A673 (cell line): ENCODE measurements around the gene RGS8.

ENCODE experiments used
- CTCF ChIP-seq: fragments of 300-800, 200-600 bp; sonication (generic); conservative IDR thresholded peaks from 2 replicates; pipeline ENCODE4 v1.5.1; 2017; ENCODE audit warnings: low read depth, mild to moderate bottlenecking, antibody characterized with exemption, low read length, moderate library complexity, mixed read lengths
- EZH2 ChIP-seq: fragments of 200-600 bp; sonication (generic); IDR thresholded peaks from 2 replicates; pipeline ENCODE4 v1.6.1; 2017; ENCODE audit warnings: borderline replicate concordance, low read depth, mild to moderate bottlenecking, mixed read lengths, antibody characterized with exemption, low read length; ENCODE audit not compliant: poor library complexity, severe bottlenecking

DNA sequence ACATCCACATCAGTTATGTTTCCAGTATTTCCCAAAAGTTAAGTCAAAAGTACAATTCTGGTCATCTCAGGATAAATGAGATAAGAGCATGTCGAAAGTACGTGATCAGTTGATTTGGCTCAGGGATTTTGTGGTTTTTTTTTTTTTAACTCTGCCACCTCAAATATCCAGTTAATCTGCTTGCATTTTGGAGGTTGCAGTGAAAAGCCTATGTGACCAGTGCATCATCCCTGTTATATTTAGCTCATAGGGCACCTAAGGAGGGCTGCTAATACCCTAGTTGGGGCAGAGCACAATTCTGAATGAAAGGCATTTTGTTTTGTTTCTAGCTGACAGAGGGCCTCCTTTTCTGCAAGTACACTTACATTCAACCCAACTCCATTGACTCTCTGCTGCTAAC, 48.5 kb downstream of the RGS8 start:
- TF ChIP-seq EZH2 (no peak), CTCF (no peak)
